AG04449 (cell line): Measurements from ENCODE around the gene CADM1.

Experiments
- CTCF ChIA-PET: fragments of 350-600 bp; formaldehyde crosslinking; extraction: SDS; loops from one replicate; lab custom pipeline; 2021; ENCODE audit warnings: antibody characterized with exemption; lab: Yijun Ruan, JAX
- POLR2A ChIA-PET: fragments of 400-600, 350-600 bp; formaldehyde crosslinking; extraction: SDS; loops from one replicate; lab custom pipeline; 2020; ENCODE audit warnings: antibody characterized with exemption, inconsistent platforms; lab: Yijun Ruan, JAX
- DNase-seq: peaks from one replicate; pipeline ENCODE4 v3.0.0-alpha.2; 2010; ENCODE audit warnings: low read depth, low spot score
- H3K4me3 ChIP-seq: 2 replicates; pipeline ENCODE4 v1.5.1; 2011; ENCODE audit warnings: low read depth, mild to moderate bottlenecking, control low read depth, low read length
- TF ChIP-seq, protein P1 (sequence below): IDR thresholded peaks from one replicate; pipeline ENCODE4 v1.5.1; 2011; ENCODE audit warnings: mild to moderate bottlenecking, moderate library complexity, low read length, control low read depth, inconsistent platforms; ENCODE audit not compliant: insufficient read depth; ENCODE audit errors: missing control alignments

Gene CADM1

DNA sequence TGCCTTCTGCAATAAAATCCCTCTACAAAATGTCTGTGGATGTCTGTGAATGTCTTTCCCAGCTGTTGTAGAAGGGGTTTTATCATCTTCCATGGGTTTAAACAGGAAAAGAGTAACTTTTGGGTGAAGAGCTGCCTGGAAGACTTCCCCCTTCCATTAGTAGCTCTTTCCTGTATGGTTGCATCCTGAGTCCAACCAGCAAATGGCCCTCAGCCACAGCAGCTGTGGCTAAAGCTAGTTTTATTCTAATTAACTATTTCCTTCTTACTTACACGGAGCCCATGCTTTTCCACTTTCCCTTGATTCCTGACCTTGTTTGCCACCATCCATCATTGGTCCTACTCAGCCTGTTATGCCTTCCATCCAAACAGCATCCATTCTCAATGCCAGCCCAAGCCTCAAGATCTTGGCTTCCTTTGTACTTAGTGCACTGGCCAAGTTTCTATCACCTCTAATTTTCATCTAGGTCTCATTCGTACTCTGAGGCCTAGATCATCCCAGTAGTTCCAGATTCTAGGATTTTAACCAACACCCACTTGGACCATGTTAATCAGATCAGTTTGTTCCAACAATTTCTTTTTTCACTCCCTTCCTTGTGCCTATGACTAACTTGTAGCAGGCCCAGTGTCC lies 41.5 kb upstream of the CADM1 start:
- ChIA-PET POLR2A (no interaction called here), CTCF (no interaction called here)
- no peak overlapping the region for H3K4me3 ChIP-seq
- DNase-seq: no peak
- TF ChIP-seq, protein P1, sequence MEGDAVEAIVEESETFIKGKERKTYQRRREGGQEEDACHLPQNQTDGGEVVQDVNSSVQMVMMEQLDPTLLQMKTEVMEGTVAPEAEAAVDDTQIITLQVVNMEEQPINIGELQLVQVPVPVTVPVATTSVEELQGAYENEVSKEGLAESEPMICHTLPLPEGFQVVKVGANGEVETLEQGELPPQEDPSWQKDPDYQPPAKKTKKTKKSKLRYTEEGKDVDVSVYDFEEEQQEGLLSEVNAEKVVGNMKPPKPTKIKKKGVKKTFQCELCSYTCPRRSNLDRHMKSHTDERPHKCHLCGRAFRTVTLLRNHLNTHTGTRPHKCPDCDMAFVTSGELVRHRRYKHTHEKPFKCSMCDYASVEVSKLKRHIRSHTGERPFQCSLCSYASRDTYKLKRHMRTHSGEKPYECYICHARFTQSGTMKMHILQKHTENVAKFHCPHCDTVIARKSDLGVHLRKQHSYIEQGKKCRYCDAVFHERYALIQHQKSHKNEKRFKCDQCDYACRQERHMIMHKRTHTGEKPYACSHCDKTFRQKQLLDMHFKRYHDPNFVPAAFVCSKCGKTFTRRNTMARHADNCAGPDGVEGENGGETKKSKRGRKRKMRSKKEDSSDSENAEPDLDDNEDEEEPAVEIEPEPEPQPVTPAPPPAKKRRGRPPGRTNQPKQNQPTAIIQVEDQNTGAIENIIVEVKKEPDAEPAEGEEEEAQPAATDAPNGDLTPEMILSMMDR: no peak

DNA sequence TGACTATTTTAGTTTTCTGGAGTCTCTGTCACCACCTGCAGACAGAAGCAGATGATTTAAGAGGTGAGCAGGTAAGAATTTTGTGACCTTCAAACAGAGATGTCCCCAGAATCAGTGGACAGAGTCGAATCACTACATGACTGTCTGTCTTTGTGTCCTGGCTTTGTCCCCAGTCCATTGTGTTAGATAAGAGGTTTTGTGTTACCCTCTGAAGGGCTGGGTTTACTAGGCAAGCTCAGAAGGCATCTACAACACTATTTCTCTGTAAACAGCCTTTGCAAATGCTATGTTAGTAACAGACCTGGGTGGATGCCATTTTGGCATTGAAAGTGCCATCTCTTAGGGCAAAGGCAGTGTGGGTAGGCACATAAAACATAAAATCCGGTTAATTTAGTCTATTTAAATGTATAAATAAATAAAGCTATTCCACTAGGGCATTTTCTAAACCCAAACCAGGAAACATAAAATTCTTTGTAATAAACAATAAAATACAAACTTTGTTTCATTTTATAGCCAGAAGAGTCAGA lies 40.3 kb upstream of the CADM1 start:
- H3K4me3 ChIP-seq: no peak overlapping the region
- ChIA-PET CTCF (no interaction called here), POLR2A (no interaction called here)
- TF ChIP-seq, protein P1: no peak
- DNase-seq: no peak

DNA sequence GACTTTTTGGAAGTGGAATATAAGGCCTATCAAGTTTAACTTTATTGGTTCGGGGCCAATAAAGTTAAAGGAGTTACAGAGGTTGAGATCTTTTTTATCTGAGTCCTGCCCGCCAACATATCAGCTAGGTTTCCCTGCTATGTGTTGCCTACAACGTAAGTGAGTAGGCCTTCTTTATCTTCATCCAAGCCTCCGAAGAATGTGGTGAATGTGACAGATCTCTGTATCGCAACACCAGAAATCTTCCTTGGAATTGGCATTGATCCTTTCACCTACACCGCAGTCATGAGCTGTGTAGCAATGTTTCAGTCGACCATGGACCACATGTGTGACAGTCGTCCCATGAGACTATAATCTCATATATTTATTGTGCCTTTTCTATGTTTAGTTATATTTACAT lies 37.3 kb upstream of the CADM1 start:
- ChIA-PET POLR2A (no interaction called here), CTCF (no interaction called here)
- no peak overlapping the region for H3K4me3 ChIP-seq
- no peak for DNase-seq
- TF ChIP-seq, protein P1: no peak

DNA sequence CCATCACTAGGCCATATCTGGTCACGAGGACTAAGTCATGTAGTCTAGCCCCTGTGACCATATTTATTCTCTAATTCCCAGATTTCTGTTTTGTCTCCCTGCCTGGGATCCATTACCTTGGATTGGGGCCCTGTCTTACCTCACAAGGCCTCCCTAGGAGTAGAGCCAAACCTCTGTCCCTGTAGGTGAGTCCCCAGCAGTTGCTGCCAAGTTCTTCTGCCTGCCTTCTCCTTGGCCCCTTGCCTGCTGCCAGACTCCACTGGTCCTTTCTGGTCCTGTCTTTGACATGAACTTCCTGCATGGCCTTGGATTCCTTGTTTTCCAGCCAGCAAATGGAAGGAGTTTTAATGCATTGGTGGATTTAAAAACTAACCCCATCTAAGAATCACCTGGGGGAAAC lies 35.6 kb upstream of the CADM1 start:
- ChIA-PET POLR2A (no interaction called here), CTCF (no interaction called here)
- TF ChIP-seq, protein P1: no peak
- DNase-seq: no peak
- no peak overlapping the region for H3K4me3 ChIP-seq

DNA sequence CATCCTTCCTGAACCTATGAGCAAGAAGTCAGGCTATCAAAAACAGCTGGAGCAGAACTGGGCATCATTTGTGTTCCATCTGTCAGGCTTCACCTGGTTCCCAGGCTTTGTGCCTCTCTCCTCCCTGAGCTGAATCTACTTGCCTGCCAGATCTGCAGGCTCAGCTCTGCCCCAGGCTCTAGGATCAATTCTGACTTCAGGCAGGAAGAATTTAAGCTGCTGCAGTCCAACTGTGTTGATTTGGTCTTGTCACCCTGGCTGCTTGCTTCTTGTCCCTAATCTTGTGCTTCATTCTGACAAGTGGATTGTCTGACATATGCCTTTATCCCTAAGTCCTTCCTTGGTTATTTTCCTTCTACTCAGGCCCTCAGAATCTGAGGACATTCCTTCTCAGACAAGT lies 31.6 kb upstream of the CADM1 start:
- POLR2A ChIA-PET: no interaction called here
- TF ChIP-seq, protein P1: no peak
- H3K4me3 ChIP-seq: no peak overlapping the region
- CTCF ChIA-PET: no interaction called here
- DNase-seq: no peak

DNA sequence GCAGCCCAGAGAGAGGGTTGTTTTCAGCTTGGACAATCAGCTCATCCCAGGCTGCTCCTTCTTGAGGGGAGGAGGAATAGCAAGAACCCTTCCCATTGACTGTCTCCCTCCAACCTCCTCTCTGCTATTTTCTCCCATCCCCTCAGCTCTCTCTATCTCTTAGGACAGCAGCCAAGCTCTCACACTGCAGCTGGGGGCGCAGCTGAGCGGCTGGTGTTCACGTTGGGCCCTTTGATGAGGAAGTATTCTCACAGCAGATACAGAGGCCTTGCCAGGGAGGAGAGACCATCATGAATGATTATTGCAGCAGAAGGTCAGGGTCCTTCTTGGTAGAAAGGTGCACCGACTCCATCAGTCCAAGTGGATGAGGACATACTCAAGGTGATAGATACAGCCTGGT lies 26.5 kb upstream of the CADM1 start:
- POLR2A ChIA-PET: no interaction called here
- DNase-seq: no peak
- CTCF ChIA-PET: no interaction called here
- H3K4me3 ChIP-seq: no peak overlapping the region
- TF ChIP-seq, protein P1: no peak
